Osteoblast (primary cell): ENCODE results near the gene RESP18. TPM values are rescaled to one million over a fixed set of nuclear protein-coding genes. Genes with fewer than 3 reads are reported as not detected.

Experiments
- DNase-seq: peaks from one replicate; pipeline ENCODE4 v3.0.0; 2011; ENCODE audit warnings: low spot score, mixed read lengths; ENCODE audit not compliant: insufficient read length; ENCODE audit errors: missing footprints
- H2AFZ ChIP-seq: 2 replicates; pipeline ENCODE4 v1.6.0; 2011; ENCODE audit warnings: mild to moderate bottlenecking, low read length
- H3K27ac ChIP-seq: 2 replicates; pipeline ENCODE4 v1.5.1; 2011; ENCODE audit warnings: mild to moderate bottlenecking, low read depth, low read length, moderate library complexity
- H3K27me3 ChIP-seq: 2 replicates; pipeline ENCODE4 v1.6.0; 2012; ENCODE audit warnings: mild to moderate bottlenecking, control low read depth, inconsistent platforms, low read length, moderate library complexity; ENCODE audit not compliant: insufficient read depth
- H3K36me3 ChIP-seq: 2 replicates; pipeline ENCODE4 v1.5.1; 2011; ENCODE audit warnings: mild to moderate bottlenecking, low read length, control low read depth, moderate library complexity; ENCODE audit not compliant: insufficient read depth
- H3K4me1 ChIP-seq: 2 replicates; pipeline ENCODE4 v1.5.1; 2011; ENCODE audit warnings: mild to moderate bottlenecking, low read length, control low read depth, moderate library complexity; ENCODE audit not compliant: insufficient read depth
- H3K4me2 ChIP-seq: 2 replicates; pipeline ENCODE4 v1.6.0; 2011; ENCODE audit warnings: mild to moderate bottlenecking, low read length; ENCODE audit not compliant: insufficient read depth
- H3K4me3 ChIP-seq: fragments of 200-600 bp; sonication (generic); 3 replicates; pipeline ENCODE4 v1.5.1; 2012; ENCODE audit warnings: mild to moderate bottlenecking, low read length, inconsistent platforms; ENCODE audit not compliant: insufficient read depth
- H3K79me2 ChIP-seq: 2 replicates; pipeline ENCODE4 v1.6.0; 2012; ENCODE audit warnings: mild to moderate bottlenecking, low read length, control low read depth, inconsistent platforms; ENCODE audit not compliant: insufficient read depth
- H3K9me3 ChIP-seq: 2 replicates; pipeline ENCODE4 v1.5.1; 2011; ENCODE audit warnings: low read depth, low read length, control low read depth
- H4K20me1 ChIP-seq: 2 replicates; pipeline ENCODE4 v1.6.0; 2012; ENCODE audit warnings: mild to moderate bottlenecking, low read length, control low read depth; ENCODE audit not compliant: insufficient read depth
- total RNA-seq: library from RNA; depleted of rRNA; stranded (reverse); fragments of >200 nt; gene quantifications from 2 replicates; pipeline ENCODE4 v1.2.3, GENCODE V29; 2012
- TF ChIP-seq, protein P1 (sequence below): IDR thresholded peaks from 2 replicates; pipeline ENCODE4 v1.5.1; 2011; ENCODE audit warnings: mild to moderate bottlenecking, low read depth, low read length, moderate library complexity; ENCODE audit errors: extremely low read depth

Gene RESP18
- total RNA-seq, 1 donor, result not detected

- H3K79me2 ChIP-seq, result peaks cover 15% of the 10 kb centered on the region
- TF ChIP-seq, protein P1, sequence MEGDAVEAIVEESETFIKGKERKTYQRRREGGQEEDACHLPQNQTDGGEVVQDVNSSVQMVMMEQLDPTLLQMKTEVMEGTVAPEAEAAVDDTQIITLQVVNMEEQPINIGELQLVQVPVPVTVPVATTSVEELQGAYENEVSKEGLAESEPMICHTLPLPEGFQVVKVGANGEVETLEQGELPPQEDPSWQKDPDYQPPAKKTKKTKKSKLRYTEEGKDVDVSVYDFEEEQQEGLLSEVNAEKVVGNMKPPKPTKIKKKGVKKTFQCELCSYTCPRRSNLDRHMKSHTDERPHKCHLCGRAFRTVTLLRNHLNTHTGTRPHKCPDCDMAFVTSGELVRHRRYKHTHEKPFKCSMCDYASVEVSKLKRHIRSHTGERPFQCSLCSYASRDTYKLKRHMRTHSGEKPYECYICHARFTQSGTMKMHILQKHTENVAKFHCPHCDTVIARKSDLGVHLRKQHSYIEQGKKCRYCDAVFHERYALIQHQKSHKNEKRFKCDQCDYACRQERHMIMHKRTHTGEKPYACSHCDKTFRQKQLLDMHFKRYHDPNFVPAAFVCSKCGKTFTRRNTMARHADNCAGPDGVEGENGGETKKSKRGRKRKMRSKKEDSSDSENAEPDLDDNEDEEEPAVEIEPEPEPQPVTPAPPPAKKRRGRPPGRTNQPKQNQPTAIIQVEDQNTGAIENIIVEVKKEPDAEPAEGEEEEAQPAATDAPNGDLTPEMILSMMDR, result no peak
- no peak overlapping the region for H2AFZ ChIP-seq
- peaks cover 28% of the 10 kb centered on the region for H3K4me1 ChIP-seq
- H3K9me3 ChIP-seq, result no peaks in the 10 kb centered on the region
- H3K4me2 ChIP-seq, result no peak overlapping the region
- no peak overlapping the region for H3K4me3 ChIP-seq
- H4K20me1 ChIP-seq, result peaks cover 7% of the 10 kb centered on the region
- H3K27me3 ChIP-seq, result no peaks in the 10 kb centered on the region
- DNase-seq, result peak; percentile 65
- H3K27ac ChIP-seq, result peak overlapping the region; percentile 7
- peaks cover 38% of the 10 kb centered on the region for H3K36me3 ChIP-seq
Measured at GRCh38 chr2:219281588-219281987, 51.0 kb downstream of the RESP18 start.

DNA sequence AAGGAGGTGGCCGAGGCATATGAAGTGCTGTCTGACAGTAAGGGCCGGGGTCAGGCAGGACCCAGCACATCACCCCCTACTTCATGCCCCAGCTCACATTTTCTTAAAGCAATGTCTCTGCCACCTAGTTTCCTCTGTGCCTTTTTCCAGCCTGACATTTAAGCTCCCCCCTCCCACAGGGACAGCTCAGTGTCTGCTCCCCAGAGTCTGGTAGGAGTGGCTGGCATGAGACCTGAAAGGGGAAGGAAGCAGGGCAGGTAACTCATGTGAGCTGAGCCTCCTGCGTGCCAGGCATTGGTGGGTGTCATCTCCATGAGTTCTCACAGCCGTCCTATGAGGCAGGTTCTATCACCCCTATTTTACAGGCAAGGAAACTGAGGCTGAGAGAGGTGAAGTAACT is 51.9 kb downstream of the RESP18 start:
- H3K27ac ChIP-seq, result peak overlapping the region; percentile 97
- TF ChIP-seq, protein P1, result no peak
- H3K36me3 ChIP-seq, result peaks cover 38% of the 10 kb centered on the region

GRCh38 chr2:219279916-219280516 is 52.5 kb downstream of the RESP18 start:
- peak overlapping the region; percentile 40 for H2AFZ ChIP-seq

More for the DNA sequence above, 51.9 kb downstream of the RESP18 start:
- Histone ChIP-seq H3K79me2 (peaks cover 15% of the 10 kb centered on the region), H3K4me3 (no peak overlapping the region), H3K9me3 (no peaks in the 10 kb centered on the region), H3K4me2 (peak overlapping the region; percentile 91), H4K20me1 (peaks cover 7% of the 10 kb centered on the region), H3K27me3 (no peaks in the 10 kb centered on the region), H3K4me1 (peaks cover 23% of the 10 kb centered on the region), H2AFZ (no peak overlapping the region)
- no peak for DNase-seq

More at GRCh38 chr2:219279916-219280516, 52.5 kb downstream of the RESP18 start:
- Histone ChIP-seq H3K4me1 (peaks cover 24% of the 10 kb centered on the region), H3K27ac (peak overlapping the region; percentile 97), H3K27me3 (no peaks in the 10 kb centered on the region), H3K4me2 (peak overlapping the region; percentile 91), H4K20me1 (peaks cover 7% of the 10 kb centered on the region), H3K79me2 (peaks cover 15% of the 10 kb centered on the region), H3K36me3 (peaks cover 34% of the 10 kb centered on the region), H3K4me3 (peak overlapping the region; percentile 75), H3K9me3 (no peaks in the 10 kb centered on the region)
- no peak for DNase-seq
- TF ChIP-seq, protein P1, result peak; percentile 9
